CD4-positive, alpha-beta T cell treated with Interferon alpha-2 for 1 hour (primary cell): ENCODE measurements around the gene CHN2.

Source experiments
- DNase-seq, 2 donors: peaks; one replicate each; pipeline ENCODE4 v3.0.0-alpha.2; 2020 to 2022

CHN2 gene

DNA sequence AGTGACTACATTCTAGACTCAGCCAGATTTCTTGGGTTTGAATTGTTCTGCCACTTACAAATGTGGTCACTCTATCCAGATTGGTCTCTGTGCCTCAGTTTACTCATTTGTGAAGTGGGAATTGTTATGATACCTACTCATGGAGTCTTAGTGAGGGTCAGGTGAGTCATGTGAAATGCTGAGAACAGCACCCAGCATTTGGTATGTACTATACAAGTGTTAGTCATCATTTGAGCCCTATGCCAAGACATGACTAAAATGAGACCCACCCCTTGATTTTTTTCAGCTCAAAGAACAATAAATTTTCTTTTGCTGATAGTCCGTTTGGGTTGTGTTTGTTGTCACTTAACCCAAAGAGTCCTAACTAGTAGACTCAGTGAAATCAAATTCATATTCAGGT lies 92.8 kb downstream of the CHN2 start:
- no peak for DNase-seq

DNA sequence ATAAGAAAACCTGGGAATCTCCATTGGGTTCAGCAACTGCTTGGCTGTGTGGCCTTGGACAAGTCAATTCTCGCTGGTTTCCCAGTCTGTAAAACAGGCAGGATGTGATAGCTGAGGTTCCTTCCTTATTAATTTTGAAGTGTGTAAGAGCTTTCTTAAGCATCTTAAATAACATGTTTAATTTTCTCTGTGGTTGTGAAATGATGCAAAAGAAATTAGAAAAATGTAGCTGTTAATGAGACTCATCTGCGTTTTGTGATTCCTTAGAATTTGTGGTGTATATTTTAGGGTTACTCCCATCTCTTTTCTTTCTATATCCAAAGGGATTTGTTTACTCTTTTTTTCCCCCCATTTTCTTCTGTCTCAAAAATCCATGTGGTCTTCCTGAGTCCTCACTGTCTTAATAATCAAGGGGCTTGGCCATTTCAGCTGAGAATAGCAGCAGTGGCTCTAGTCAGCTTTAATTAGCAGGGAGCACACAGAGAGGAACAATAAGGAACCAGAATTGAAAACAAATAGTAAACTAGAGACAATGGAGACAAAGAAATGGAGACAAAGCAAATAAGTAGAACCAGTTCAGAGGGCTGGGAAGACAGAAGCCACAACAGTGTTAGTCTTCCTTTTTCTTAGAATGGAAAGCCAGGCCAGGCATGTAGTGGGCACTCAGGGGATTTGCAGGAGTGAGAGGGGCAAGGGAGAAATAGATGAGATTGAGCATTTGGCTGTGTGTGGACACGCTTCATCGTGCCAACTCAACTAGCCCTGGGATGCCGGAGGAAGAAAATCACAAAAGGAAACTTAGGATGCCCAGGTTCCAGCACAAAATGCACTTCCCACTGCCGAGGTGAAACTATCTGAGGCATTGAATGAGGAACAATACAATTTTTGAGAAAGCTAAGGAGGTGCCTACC lies 93.9 kb downstream of the CHN2 start:
- DNase-seq: no peak

DNA sequence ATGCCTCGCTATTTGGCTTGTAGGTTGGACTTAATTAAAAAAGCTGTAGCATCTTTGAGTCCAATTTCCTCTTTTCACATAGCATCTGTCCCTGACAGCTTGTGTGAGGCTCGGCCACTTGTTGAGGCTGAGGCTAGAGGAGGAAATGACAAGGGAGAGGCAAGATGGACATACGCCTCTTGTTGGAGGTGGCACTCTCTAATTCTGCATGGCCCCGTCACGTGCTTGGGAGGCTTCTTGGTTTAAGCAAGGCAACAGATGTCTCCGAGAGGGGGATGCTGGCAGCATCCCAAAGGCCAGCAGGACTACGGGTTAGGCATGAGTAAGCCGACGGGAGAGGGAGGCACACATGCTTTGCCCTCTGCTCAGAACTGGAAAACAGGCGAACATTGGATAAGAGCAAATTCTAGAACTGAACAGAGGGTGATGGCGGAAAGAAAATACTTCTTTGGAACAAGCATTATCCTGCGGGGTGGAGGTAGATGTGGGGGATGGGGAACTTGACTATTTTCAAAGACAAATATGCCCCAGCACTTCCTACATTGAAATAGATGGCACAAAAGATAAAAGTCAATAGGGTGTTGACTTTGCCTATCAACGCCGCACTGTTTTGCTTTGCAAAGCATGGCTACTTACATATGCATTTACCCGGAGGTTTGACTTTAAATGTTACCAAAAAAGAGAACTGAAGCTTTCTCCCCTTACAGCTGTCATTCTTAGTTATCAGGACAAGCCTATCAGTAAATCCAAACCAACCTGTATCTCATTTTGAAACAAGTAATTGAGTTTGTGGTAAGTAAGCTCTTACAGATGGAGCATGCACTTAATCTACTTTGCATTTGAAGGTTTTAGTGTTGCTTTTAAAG lies 94.8 kb downstream of the CHN2 start:
- DNase-seq: no peak

DNA sequence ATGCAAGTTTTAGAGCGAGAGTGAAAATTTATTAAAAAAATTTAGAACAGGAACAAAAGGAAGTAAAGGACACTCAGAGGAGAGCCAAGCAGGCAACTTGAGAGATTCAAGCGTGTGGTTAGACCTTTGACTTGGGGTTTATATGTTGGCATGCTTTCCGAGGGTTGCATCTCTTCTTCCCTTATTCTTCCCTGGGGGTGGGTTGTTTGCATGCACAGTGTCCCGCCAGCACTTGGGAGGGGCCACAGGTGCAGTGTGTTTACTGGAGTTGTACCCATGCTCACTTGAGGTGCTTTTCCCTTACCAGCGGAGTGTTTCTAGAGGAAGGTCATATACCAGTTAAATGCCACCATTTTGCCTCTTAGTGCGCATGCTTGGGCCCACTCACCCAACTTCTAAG lies 96.3 kb downstream of the CHN2 start:
- DNase-seq: no peak

DNA sequence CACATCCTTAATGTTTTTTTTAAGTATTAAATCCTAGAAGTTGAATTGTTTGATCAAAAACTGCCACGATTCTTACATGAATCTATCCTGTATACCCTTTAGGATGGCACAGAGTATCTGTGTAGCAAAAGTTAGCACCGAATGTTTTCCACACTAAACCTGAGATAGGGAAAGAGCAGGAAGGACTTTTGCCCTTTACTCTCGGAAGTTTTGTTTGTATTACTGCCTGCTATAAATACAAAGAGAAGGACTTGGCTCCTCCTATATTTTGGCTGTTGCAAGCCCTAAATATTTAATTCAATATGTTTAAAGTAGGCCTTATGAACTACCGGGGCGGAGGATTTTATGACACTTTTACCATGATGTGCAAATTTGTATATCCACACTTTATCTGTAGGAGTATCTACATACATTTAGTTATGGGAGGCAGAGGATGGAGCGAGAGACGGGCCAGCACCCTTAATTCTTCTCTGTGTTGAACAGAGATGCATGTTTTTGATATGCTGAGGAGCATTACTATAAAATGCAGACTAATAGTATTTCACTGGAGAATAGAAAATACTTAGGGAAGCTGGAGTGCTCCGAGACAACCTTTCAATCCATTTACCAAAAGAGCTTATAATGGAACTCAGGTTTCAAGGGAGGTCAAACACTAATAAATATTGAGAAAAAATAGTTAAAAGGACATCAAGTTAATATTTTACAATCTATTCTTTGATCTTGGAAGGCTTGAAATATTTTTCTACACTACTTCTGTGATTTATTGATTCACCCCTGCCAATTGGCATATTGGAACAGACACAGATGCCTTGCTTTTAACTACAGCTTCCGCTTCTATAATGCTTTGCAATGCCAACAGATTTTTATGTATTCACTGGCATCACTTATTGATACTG lies 97.4 kb downstream of the CHN2 start:
- DNase-seq: no peak

DNA sequence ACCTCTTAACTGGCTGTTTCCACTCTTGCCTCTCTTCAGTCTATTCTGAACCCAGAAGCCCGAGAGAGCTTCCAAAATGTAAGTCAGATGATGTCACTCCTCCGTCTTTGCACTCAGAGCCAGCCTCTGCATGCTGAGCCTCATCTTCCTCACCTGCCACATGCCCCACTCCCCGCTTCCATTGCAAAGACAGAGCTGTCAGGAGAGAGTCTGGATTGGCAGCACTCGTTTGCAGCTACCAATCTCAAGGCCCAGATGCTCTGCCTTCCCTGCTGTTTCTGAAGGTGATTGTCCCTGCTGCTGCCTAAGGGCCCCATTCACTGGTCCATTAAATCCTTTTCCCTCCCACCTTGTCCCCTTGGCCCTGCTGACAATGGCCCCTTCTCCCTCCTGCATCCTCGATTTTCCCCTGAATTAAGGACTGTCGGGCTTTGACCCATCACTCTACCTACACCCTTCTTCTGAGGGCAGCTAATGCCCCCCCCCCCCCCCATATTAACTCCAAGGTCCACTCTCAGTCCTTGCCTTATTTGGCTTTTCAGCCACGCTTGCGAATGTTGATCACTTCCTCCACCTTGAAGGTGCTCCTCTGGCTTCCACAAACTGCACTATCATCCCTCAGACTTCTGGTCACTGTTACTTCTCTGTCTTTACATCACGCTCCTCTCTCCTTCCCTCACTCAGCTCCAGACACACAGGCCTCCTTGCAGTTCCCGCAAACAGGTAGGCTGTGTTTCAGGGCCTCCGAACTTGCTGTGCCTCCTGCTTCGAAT lies 98.5 kb downstream of the CHN2 start:
- DNase-seq: no peak

DNA sequence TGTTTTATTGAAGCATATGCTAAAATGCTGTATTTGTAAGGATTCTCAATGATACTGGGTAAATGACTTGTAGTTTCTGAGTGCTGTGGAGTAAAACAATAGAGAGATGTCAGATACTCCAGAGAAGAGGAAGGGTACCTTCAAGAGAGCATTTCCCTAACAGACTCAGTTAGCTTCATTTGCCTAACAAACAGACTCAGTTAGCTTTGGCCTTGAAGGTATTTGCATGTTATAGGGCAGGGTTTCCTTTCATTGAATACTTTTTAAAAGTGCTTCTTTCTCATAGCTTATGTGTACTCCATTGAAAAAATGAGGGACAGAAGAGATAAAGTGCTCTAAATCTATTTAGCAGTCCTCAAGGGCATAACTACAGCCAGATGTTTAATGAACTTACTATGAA lies 101.8 kb downstream of the CHN2 start:
- DNase-seq: no peak

DNA sequence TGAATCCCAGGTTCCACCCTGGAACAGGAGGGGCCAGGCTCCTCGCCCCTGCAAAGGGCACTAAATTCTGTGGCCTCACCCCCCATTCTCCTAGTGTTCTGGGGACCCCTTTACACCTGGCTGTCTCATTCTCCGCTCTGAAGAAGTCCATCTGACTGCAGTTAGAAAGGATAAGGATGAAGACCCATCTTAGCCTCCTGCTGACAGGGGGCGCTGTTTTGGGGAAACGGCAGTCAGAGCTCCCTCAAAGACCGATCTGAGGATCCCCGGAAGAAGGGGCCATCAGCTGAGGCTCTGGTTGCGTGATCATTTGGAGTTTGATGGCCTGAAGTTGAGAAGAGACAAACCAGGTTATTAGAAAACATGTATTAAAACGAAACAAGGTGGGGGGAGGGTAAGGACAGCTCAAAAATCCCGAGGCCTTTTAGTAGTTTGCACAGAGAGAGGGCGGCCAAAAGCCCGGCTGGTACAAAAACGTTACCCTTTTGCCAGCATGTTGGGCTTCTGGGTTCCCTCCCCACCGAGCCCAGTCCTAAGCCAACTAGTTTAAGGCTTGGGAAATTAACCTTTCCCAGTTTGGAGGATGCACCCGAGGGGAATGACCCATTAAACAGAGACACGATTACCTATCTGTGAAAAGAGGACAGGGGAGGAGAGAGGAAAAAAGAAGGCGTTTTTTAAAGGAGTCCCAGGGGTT lies 102.8 kb downstream of the CHN2 start:
- DNase-seq: no peak

DNA sequence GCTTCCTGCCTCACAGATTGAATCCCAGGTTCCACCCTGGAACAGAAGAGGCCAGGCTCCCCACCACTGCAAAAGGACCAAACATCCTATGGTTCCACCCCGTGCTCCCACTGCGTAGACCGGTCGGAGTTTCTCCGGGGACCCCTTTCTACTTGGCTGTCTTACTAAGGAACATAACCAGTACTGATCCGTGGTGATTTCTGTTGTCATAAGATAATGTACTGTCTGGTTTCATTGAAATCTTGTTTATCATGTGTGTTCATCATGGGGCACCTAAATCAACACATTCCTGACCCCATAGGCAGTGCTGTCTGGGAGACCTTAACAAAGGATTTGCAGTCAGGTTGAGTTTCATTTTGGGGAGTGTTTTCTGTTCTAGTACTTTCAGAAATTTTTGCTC lies 104.5 kb downstream of the CHN2 start:
- DNase-seq: no peak

DNA sequence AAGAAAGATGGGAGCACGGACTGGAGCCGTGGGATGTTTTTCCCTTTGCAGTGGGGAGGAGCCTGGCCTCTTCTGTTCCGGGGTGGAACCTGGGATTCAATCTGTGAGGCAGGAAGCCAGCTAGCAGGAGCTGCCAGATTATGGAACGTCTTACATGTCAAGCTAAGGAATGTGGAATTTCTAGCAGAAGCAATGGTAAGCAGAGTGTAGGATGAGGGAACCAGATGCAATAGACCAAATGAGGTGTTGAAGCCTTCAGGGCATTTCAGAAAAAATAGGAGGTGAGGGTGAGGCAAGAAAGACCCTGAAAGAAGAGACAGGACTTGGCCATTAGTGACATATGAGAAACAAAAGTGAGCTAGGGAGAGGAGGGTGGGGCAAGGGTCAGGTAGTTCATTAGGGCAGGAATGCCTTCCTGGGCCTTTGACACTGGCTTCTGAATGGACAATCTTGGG lies 105.5 kb downstream of the CHN2 start:
- no peak for DNase-seq

DNA sequence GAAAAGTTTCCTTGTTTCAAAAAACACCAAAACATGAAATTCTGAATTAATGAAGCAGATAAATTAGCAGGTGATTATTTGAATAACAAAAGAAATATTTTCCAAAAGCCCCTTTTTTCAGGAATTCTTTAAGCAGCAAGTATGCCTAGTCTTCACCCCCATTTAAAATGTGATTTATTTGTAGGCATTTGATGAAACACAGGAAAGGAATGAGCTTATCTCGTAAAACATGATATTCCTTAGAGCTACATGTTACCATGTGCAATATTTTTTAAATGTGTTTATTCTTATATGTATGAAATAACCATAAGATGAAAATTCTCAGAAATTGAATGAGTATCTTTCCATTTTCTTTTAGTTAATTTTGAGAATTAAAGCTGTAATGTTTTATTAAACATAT lies 106.1 kb downstream of the CHN2 start:
- DNase-seq: no peak

DNA sequence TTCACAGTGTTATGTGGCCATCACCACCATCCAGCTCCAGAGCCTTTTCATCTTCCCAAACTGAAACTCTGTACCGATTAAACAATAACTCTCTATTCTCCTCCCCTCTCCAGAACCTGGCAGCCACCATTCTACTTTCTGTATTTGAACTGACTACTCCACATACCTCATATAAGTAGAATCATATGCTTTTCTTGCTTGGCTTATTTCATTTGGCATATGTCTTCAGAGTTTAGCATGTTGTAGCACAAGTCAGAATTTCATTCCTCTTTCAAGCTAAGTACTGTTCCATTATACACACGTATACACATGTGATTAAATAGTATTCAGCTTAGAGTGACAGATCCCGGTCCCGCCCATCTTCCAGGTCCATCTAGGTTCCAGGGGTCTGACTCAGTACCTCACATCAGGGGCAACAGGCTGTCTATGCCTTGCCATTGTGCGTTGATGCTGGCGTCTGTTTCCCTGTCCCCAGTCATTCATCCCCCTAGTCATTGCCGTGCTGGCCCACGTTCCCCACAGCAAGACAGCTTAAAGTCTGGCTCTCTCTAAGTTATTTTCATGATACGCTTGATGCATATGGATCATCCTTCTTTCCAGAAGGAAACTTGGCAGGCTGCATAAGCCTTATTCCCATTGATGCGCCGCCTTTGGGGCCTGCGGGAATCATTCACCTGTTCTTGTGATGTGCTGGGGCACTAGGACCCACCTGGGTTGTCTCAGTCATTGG lies 108.3 kb downstream of the CHN2 start:
- DNase-seq: no peak

DNA sequence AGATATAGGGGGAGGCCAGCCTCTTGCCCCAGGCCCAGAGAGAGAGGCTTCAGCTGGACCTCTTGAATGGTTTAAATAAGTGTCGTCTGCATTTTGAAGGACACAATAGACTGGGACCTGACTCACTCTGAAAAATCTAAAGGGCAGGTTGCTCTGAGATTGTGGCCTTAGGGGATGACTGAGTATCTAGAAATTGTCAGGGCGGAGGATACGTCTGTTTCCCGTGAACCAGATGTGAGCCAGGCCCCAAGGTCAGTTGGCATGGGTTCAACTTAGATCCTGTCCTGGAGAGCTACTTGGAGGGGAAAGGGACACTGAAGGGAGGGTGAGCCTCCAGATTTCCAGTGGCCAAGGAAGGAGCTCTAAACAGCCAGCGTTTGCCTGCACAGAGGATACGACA lies 110.2 kb downstream of the CHN2 start:
- no peak for DNase-seq

DNA sequence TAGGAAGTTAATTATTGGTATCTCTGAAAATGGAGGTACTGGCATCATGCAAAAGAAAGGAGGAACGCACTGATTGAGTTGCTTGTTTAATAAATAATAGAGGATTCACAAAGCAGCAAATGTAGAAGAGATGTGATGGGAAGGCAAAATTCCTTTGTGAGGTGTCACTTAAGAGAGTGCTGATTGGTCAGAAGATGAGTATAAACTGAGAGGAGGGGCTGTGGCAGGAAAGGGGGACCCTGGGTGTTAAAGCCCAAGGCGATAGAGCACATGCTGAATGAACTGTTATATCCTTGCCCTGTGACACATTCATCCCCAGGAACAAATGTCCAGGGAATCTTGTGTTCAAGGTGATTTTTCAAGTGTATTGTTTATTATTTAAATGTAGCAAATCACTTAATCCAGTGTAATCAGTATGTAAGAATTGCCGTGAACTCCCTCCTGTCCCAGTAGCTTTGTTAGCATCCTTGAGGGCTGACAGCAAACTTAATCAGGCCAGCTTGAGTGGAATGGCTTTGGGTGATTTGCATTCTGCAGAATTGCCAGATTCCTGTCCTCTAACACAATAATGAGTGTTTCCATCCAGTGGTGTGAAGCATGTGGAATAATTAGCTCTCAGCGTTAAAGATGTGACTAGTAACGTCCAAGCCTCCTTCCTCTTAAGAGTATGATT lies 111.9 kb downstream of the CHN2 start:
- DNase-seq: no peak

DNA sequence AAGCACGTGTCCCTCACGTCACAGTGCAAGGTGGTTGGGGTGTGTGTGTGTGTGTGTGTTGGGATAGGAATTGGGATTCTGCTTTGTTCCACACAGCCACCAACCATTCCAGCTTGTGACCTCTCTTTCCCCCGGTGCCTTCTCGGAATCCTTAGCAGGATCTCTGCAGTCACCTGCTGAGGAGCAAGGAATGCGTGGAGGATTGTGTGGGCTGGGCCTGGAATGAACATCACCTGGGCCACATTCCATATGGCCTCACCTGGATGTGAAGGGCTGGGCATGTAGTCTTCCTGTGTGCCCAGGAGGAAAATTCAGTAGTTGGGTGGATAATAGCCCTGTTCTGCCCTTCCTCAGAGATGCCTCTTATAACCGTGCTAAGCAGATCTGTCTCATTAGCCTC lies 113.8 kb downstream of the CHN2 start:
- no peak for DNase-seq

DNA sequence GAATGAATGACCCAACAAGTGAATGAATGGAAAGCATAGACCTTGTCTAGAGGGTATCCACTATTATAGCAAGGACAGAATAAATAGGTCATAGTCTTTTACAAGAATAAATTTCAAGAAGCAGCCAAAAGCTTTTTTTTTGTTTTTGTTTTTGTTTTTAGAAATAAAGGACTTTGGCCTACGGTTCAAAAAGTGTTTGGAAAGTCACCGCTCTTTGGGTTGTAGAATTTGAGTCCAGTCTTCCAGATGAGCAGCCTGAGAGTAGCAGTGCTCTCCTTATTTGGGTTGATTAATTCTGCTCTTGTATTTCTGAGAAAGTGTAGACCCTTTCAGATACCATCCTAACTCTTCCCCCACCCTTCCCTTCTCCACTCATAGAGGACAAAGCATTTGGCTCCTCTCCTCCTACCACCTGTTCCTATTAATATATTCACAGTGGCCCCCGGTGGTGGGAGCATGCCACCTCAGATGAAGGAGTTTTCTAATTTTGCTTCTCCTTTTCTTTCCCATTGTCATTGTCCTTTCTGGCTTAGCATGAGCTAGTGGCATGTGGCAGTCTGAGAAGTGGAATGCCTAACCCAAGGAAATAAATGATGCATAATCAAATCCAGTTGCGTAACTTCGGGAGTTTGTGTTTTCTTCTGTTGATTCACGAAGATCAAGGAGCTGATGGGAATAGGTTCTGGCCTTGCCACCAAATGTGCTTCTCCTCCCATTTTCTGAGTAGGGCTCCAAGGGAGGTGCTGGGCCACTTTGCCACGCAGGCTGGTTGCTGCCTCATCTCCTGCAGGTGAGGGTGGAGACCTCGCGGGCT lies 114.7 kb downstream of the CHN2 start:
- DNase-seq: no peak

DNA sequence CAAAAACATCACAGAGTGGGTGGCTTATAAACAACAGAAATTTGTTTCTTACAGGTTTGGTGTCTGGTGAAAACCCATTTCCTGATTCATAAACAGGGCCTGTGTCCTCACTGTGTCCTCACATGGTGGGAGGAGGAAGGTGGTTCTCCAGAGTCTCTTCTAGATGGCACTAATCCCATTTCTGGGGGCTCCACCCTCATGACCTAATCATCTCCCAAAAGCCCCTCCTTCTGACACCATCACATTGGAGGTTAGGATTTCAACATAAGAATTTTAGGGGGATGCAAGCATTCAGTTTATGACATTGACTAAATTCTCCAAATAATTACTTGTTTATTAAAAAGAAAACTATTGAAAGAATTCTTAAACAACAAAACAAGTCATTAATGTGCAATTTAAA lies 116.0 kb downstream of the CHN2 start:
- DNase-seq: no peak

DNA sequence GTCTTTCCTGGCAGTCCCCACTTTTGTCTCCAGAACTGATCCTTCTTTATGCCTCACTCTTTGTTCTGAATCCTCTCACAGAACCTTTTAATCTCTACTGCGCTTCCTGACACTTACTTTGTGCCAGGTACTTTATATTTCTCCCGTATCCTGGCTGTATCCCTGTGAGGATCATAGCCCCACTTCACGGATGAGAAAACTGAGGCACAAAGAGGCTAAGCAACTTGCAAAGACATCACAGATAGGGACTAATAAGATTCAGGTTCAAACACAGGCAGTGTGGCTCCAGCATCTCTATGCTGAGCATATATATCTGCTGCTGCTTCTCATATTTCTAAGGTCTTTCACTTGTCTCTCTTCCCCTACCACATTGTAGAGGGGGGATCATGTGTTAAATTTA lies 116.7 kb downstream of the CHN2 start:
- no peak for DNase-seq

DNA sequence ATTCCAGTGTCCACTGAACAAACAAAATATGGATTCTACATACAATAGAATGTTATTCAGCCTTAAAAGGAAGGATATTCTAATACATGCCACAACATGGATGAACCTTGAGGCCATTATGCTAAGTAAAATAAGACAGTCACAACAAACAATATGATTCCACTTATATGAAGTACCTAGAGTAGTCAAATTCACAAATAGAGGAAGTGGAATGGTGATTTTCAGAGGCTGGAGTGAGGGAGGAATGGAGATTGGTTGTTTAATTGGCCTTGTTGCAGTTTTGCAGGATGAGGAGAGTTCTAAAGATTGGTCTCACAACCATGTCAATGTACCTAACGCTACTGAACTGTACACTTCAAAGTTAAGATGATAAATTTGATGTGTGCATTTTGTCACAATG lies 119.6 kb downstream of the CHN2 start:
- no peak for DNase-seq
